HepG2 (cell line): ENCODE data around the gene ZNF195. TPM values are rescaled to one million over a fixed set of nuclear protein-coding genes. Genes with fewer than 3 reads are reported as not detected.

Experiments used
- ATAC-seq: fragments of 200-7000 bp; cut with Tn5 transposase; 3 replicates; pipeline ENCODE4 v1.9.1; 2020; ENCODE audit warnings: mild to moderate bottlenecking, moderate library complexity
- BruUV-seq: library from RNA; stranded (reverse); fragments of 400-500 nt; replicated peaks from 2 replicates; lab custom pipeline; 2021; lab: Mats Ljungman, UMichigan
- CTCF ChIA-PET: fragments of 300-600 bp; formaldehyde crosslinking; extraction: SDS; loops from one replicate; lab custom pipeline; 2021; ENCODE audit warnings: low total read pairs, inconsistent platforms, low intra/inter-chr PET ratio; lab: Yijun Ruan, JAX
- POLR2A ChIA-PET: fragments of 350-600 bp; sonication (Branson Sonifier 250); formaldehyde crosslinking; loops from one replicate; lab custom pipeline; 2020; ENCODE audit warnings: antibody characterized with exemption, inconsistent platforms; lab: Yijun Ruan, JAX
- DNase-seq: peaks from one replicate; pipeline ENCODE4 v3.0.0-alpha.2; 2015; ENCODE audit warnings: low spot score
- FAIRE-seq: peaks from 3 replicates; lab custom pipeline; 2011; peaks lifted over from hg19 to GRCh38; lab: Jason Lieb, UNC
- H2AFZ ChIP-seq: one replicate; pipeline ENCODE4 v1.6.1; 2011; ENCODE audit warnings: low read length, inconsistent platforms
- H3K27ac ChIP-seq: fragments of 300-600 bp; 3 replicates; pipeline ENCODE4 v1.8.0; 2011; ENCODE audit warnings: mixed run types, mild to moderate bottlenecking, mixed read lengths, low read length, inconsistent platforms; ENCODE audit not compliant: insufficient read depth; ENCODE audit errors: extremely low read length
- H3K27me3 ChIP-seq, 2 experiments: fragments of 200-600 bp in 1 of 2; 2 replicates in 1 of 2; 3 replicates in 1 of 2; pipeline versions ENCODE4 v1.6.0 to v1.8.0; 2011; ENCODE audit warnings: low read length in 2 of 2, mild to moderate bottlenecking in 2 of 2, moderate library complexity in 2 of 2, inconsistent platforms in 1 of 2; ENCODE audit not compliant: insufficient read depth in 2 of 2, control insufficient read depth in 1 of 2
- H3K36me3 ChIP-seq, 2 experiments: fragments of 200-600 bp in 1 of 2; replicated peaks in 1 of 2; 2 replicates in 1 of 2; 3 replicates in 1 of 2; pipeline versions ENCODE4 v1.5.1 to v1.8.0; 2011; ENCODE audit warnings: low read length in 2 of 2, inconsistent platforms in 1 of 2; ENCODE audit not compliant: insufficient read depth in 2 of 2, control insufficient read depth in 1 of 2
- H3K4me1 ChIP-seq: 2 replicates; pipeline ENCODE4 v1.5.1; 2012; ENCODE audit warnings: low read length, inconsistent platforms; ENCODE audit not compliant: insufficient read depth
- H3K4me2 ChIP-seq: 2 replicates; pipeline ENCODE4 v1.6.0; 2011; ENCODE audit warnings: low read depth, low read length, inconsistent platforms
- H3K4me3 ChIP-seq, 3 experiments: fragments of 200-600 bp in 1 of 3; sonication (generic), shearing (Covaris generic) in 1 of 3; replicated peaks in 1 of 3; 2 replicates each; pipeline ENCODE4 v1.5.1; 2011 to 2016; ENCODE audit warnings: low read length in 3 of 3, inconsistent platforms in 2 of 3, low read depth in 2 of 3, mild to moderate bottlenecking in 2 of 3, control low read depth in 1 of 3, mixed read lengths in 1 of 3; ENCODE audit not compliant: insufficient read depth in 1 of 3
- H3K79me2 ChIP-seq: one replicate; pipeline ENCODE4 v1.6.1; 2011; ENCODE audit warnings: low read length, inconsistent platforms; ENCODE audit not compliant: insufficient read depth
- H3K9ac ChIP-seq: 2 replicates; pipeline ENCODE4 v1.6.0; 2011; ENCODE audit warnings: mild to moderate bottlenecking, low read depth, low read length, inconsistent platforms; ENCODE audit not compliant: insufficient read depth
- H3K9me3 ChIP-seq: 2 replicates; pipeline ENCODE4 v1.5.1; 2012; ENCODE audit warnings: mild to moderate bottlenecking, low read length
- H4K20me1 ChIP-seq: 2 replicates; pipeline ENCODE4 v1.6.0; 2011; ENCODE audit warnings: inconsistent platforms, mild to moderate bottlenecking, low read length, moderate library complexity; ENCODE audit not compliant: insufficient read depth
- ARID2 ChIP-seq: sonication (generic); formaldehyde crosslinking; IDR thresholded peaks from 2 replicates; pipeline ENCODE4 v1.8.1; 2022; ENCODE audit warnings: mild to moderate bottlenecking, missing genetic modification reagents, borderline replicate concordance
- ATF6 ChIP-seq: sonication (generic); formaldehyde crosslinking; conservative IDR thresholded peaks from 2 replicates; pipeline ENCODE4 v1.4.0; 2020; ENCODE audit warnings: missing genetic modification reagents
- ATF7-NPFF ChIP-seq: sonication (generic); formaldehyde crosslinking; IDR thresholded peaks from 2 replicates; pipeline ENCODE4 v1.8.1; 2023; ENCODE audit warnings: mild to moderate bottlenecking, low read depth, missing genetic modification reagents, moderate library complexity
- FIP1L1 ChIP-seq: fragments of 200-400 bp; formaldehyde crosslinking; IDR thresholded peaks from 2 replicates; pipeline ENCODE4 v1.6.1; 2018; ENCODE audit warnings: low read depth, mild to moderate bottlenecking, low read length, moderate library complexity, borderline replicate concordance; ENCODE audit not compliant: insufficient read depth
- HOXA5 ChIP-seq: sonication (generic); formaldehyde crosslinking; IDR thresholded peaks from 2 replicates; pipeline ENCODE4 v1.4.0; 2020; ENCODE audit warnings: missing genetic modification reagents
- NFE2 ChIP-seq: sonication (generic); formaldehyde crosslinking; IDR thresholded peaks from 2 replicates; pipeline ENCODE4 v1.4.0; 2020; ENCODE audit warnings: missing genetic modification reagents
- POLR2A ChIP-seq, 2 experiments: IDR thresholded peaks; 2 replicates each; pipeline ENCODE4 v1.6.1; 2011; ENCODE audit warnings: low read depth in 2 of 2, low read length in 2 of 2, mild to moderate bottlenecking in 1 of 2, moderate library complexity in 1 of 2; ENCODE audit not compliant: insufficient read depth in 1 of 2
- RBFOX2 ChIP-seq: fragments of 200-400 bp; formaldehyde crosslinking; IDR thresholded peaks from 2 replicates; pipeline ENCODE4 v1.6.1; 2017; ENCODE audit warnings: low read depth, mild to moderate bottlenecking, low read length
- THAP8 ChIP-seq: sonication (generic); formaldehyde crosslinking; IDR thresholded peaks from 2 replicates; pipeline ENCODE4 v1.5.1; 2020; ENCODE audit warnings: missing genetic modification reagents, mild to moderate bottlenecking, borderline replicate concordance
- ZFP82 ChIP-seq: sonication (generic); formaldehyde crosslinking; IDR thresholded peaks from 2 replicates; pipeline ENCODE4 v1.5.1; 2020; ENCODE audit warnings: mild to moderate bottlenecking, missing genetic modification reagents, borderline replicate concordance
- ZNF124 ChIP-seq: sonication (generic); formaldehyde crosslinking; IDR thresholded peaks from 2 replicates; pipeline ENCODE4 v1.4.0; 2020; ENCODE audit warnings: missing genetic modification reagents
- ZNF18 ChIP-seq: sonication (generic); formaldehyde crosslinking; IDR thresholded peaks from 2 replicates; pipeline ENCODE4 v1.8.0; 2022; ENCODE audit warnings: mild to moderate bottlenecking, missing genetic modification reagents; ENCODE audit not compliant: insufficient replicate concordance
- ZNF724P ChIP-seq: sonication (generic); formaldehyde crosslinking; IDR thresholded peaks from 2 replicates; pipeline ENCODE4 v1.8.0; 2022; ENCODE audit warnings: missing genetic modification reagents, borderline replicate concordance
- ZNF790 ChIP-seq: sonication (generic); formaldehyde crosslinking; IDR thresholded peaks from 2 replicates; pipeline ENCODE4 v1.8.0; 2022; ENCODE audit warnings: missing genetic modification reagents, mild to moderate bottlenecking, borderline replicate concordance
- ZNF800 ChIP-seq: sonication (generic); formaldehyde crosslinking; IDR thresholded peaks from 2 replicates; pipeline ENCODE4 v1.4.0; 2020; ENCODE audit warnings: missing genetic modification reagents
- ZNF841 ChIP-seq: sonication (generic); formaldehyde crosslinking; IDR thresholded peaks from 2 replicates; pipeline ENCODE4 v1.8.1; 2023; ENCODE audit warnings: missing genetic modification reagents, borderline replicate concordance
- WGBS: methylation state at CpG from one replicate; pipeline ENCODE4 v1.1.6; 2017; ENCODE audit warnings: low lambda C conversion rate; 5-methylcytosine and 5-hydroxymethylcytosine counted together
- in situ Hi-C: cut with HindIII; loops from 2 replicates; pipeline ENCODE4 v1.10.0; 2017; ENCODE audit warnings: low pct_unique_long_range_greater_than_20kb; ENCODE audit not compliant: extremely low pct_ligation_motif_present
- intact Hi-C: fragments of 100-400 bp; cut with micrococcal nuclease; formaldehyde crosslinking; loops from one replicate; pipeline ENCODE4 v1.10.0; 2022; ENCODE audit not compliant: unreplicated experiment
- polyA plus RNA-seq, 8 experiments: library from polyadenylated mRNA; depleted of rRNA in 3 of 8; stranded (reverse) in 7 of 8; unstranded in 1 of 8; fragments of >200 nt; fragmentation: Illumina TruSeq in 4 of 8; extraction: Trizol in 4 of 8; gene quantifications; 2 replicates each; pipeline versions ENCODE4 v1.2.1 to v1.2.3, GENCODE V29; 2011 to 2016; ENCODE audit warnings: low read depth in 4 of 8, missing spikeins in 1 of 8, mixed read lengths in 1 of 8; ENCODE audit not compliant: insufficient read depth in 1 of 8
- total RNA-seq, 5 experiments: library from RNA; depleted of rRNA; stranded (reverse); fragments of >200 nt; fragmentation: Illumina TruSeq; extraction: Trizol; gene quantifications; 2 replicates each; pipeline ENCODE4 v1.2.3, GENCODE V29; 2016; ENCODE audit warnings: low read depth in 1 of 5

ZNF195 gene
- total and polyA plus RNA-seq, 2 of the 13 experiments (the other 11 are each of a cell fraction or from before 2014, with no cell fraction given) = 17.3 to 31.4 TPM

GRCh38 chr11:3344327-3345174 is 34.4 kb downstream of the ZNF195 start:
- CTCF ChIA-PET = no interaction called here
- no peak for TF ChIP-seq FIP1L1
- no peak for TF ChIP-seq THAP8 (CRISPR knock-in tag)
- TF ChIP-seq ZNF724P (CRISPR knock-in tag) = no peak
- no peak for TF ChIP-seq NFE2 (CRISPR knock-in tag)
- no peak for TF ChIP-seq ZNF800
- no peak for TF ChIP-seq ARID2 (CRISPR knock-in tag)
- no peak for TF ChIP-seq ZNF790 (CRISPR knock-in tag)
- TF ChIP-seq ATF7-NPFF (CRISPR knock-in tag) = no peak
- TF ChIP-seq HOXA5 (CRISPR knock-in tag) = no peak
- TF ChIP-seq ZNF841 (CRISPR knock-in tag) = no peak
- TF ChIP-seq ATF6 = no peak
- no peak for TF ChIP-seq ZFP82 (CRISPR knock-in tag)
- TF ChIP-seq ZNF18 = no peak
- no peak for TF ChIP-seq RBFOX2
- TF ChIP-seq POLR2A (IDR thresholded peaks at IDR 0.05; ENCODE audit: insufficient read depth in 1 of 2, low read depth in 2 of 2, low read length in 2 of 2) = no peak
- no peak for TF ChIP-seq ZNF124 (CRISPR knock-in tag)
- BruUV-seq = no TSS peak

More at GRCh38 chr11:3344327-3345174, 34.4 kb downstream of the ZNF195 start:
- Histone ChIP-seq H3K9me3 (no peaks in the 10 kb centered on the region), H3K36me3 (no peaks in the 10 kb centered on the region), H4K20me1 (no peaks in the 10 kb centered on the region), H3K9ac (no peak overlapping the region), H3K27me3 (peaks cover 0 to 7% of the 10 kb centered on the region in 2 experiments; a peak in 2 of 5 replicates), H3K4me3 (no peak overlapping the region), H3K79me2 (no peaks in the 10 kb centered on the region), H2AFZ (no peak overlapping the region), H3K27ac (no peak overlapping the region), H3K4me1 (no peaks in the 10 kb centered on the region), H3K4me2 (no peak overlapping the region)
- POLR2A ChIA-PET = no interaction called here
- ATAC-seq = no peak
- in situ Hi-C loops (no loop called here), intact Hi-C loops (loop anchor here (10.0 kb wide), 1 partner anchor 60 kb away; no protein-coding TSS in a partner anchor)
- FAIRE-seq = no peak
- 27% methylated on average over 6 of the region's 6 CpGs for WGBS
- DNase-seq = no peak
